Stimulated activated CD8-positive, alpha-beta memory T cell treated with anti-CD3 and anti-CD28 coated beads, Interleukin-12 subunit alpha, Interleukin-12 subunit beta, amount 100 ng/mL, for 24 hours (primary cell): Measurements from ENCODE around the gene SLCO2A1.

Experiments used
- DNase-seq: peaks from one replicate; pipeline ENCODE4 v3.0.0-alpha.2; 2020; ENCODE audit errors: extremely low read depth

The SLCO2A1 gene

DNA sequence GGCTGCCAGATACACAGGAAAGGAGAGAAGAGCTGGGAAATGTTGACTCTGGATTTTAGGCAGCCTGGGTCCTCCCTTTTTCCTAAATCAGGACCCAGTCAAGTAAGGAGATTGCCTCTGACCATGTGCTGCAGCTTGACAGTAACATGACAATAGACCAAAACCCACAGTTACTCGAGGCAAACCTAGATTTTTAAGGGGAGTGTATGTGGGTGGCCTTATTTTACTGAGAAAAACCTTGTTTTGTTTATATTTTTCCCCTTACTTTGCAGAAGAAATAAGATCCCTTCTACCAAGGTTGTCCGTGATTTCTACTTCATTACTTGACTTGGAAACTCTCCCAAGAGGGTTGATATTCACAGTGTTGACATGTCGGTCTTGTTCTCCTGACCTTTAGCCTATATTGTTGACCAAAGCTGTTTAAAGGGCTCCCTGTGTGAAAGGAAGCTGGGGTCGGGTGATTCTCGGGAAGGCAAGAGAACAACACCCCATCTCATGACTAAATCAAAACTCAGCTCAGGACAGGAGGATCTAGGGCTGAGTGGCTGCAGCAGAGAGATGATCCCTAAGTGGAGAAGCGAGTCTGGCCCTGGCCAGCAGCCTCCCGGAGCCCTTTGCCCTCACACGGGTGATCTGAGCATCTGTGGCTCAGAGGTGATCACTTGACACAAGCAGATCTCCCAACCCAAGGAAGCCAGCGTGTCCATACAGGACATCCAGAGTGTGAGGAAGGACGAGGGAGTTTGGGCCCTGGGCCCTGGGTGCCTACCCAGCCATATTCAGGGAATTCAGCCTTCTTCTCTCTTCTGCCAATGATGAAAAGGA, 31.0 kb upstream of the SLCO2A1 start:
- DNase-seq: no peak

DNA sequence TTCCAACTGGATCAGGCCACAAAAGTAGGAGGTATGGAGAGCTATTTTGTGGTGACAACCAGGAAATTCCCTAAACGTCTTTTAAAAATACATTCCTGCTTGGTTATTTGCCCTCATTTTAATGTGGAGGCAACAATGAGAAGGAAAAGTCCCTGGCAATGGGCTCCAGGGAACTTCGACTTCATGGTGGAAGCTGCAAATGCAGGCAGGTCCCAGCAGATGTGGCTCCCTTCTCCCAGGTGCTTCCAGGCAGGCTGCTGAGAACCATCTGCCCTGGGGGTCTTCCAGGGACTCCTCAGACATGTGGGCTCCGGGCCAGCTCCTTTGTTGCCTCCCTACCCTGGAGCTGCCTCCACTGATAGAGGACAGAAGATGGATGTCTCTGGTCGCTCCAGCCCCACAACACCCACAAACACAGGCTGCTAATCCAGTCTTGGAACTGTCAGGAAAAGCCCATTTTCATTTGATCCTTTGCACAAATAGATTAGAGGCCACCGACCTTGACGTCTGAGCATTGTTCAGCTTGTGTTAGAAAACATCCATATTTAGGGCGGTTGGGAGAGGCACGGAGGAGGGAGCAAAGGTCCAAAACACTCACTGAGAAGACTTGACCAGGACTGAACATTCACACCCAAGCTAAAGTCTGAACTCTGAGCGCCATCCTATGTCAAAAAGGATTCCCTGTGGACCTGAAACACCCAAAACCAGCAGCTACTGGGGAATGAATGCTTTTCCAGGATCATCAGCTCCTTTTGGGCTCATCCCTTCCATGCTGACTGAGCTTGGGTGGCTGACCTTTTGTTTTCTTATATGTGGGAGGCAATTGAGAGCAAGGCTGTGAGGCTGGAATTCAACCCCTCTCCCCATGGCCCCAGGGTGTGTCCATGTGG, 30.2 kb upstream of the SLCO2A1 start:
- DNase-seq: no peak

DNA sequence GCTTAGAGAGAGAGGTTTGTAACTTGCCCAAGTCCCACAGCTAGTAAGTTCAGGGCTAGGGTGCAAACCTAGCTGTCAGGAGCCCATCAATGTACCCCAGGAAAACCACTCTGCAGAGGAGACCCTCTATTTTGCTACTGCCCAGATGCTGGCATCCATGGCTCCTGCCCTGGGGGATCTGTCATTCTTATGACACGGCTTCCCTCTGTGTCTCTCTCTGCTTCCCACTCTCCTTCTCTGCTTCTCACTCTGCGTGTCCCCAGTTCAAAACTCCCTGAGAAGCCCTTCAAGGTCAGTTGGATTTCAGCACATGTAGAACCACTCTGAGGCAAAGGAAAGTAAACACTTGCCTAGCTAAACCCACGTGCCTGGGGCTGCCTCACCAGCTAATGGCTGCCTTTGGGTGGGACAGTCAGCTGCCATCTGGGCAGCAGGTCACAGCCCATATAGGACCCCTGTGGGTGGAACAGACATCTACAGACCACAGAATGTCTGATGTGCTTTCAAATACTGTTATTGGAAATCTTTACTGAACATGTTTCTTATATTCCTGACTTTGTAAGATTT, 29.4 kb upstream of the SLCO2A1 start:
- DNase-seq: no peak

DNA sequence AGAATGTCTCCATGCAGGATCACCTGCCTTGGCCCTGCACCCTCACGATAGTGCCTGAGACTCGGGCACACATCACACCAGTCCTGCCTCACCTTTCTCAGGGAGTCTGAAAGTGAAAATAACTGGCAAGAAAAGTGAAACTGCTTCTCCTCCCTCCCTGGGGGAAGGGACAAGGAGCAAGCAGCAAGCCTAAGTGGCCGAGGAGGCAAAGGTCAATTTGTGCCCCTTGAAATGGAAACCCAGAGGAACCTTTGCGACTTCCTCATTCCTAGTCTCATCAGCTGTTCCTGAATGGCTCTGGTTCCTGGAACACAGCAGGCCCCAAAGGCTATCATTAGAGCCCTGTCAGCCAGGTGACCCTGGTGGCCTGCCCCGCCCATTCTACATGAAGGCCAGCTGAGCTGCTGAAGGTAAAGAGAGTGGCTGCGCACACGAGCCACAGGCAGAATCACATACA, 28.0 kb upstream of the SLCO2A1 start:
- DNase-seq: no peak

DNA sequence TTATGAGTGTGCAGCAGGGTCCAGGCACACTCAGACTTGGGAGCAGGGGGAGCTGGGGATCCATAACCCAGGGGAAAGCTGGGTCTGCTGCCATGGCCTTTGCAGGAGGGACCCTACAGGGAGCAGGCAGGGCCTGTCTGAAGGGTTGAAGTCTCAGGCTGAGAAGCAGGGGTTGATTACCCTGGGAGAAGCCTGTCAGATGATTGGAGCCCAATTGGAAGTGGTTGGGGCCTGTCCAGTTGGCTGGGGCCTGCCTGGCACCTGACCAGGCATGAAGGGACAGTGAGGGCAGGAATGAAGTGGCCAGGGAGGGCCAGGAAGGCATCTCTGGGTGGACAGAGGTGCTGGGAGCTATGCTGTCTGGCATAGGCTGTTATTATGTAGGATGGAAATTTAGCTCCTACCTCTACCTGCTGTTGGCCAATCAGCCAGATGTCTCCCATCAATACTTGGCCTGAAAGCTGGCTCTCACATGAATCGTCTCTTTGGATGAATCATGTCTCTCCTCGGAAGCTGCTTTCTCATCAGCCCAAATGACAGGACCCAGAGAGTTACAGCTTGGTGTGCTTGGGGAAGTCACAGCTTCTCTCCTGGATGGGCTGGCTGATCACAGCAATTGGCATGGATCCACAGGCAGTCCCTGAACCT, 27.4 kb upstream of the SLCO2A1 start:
- no peak for DNase-seq

DNA sequence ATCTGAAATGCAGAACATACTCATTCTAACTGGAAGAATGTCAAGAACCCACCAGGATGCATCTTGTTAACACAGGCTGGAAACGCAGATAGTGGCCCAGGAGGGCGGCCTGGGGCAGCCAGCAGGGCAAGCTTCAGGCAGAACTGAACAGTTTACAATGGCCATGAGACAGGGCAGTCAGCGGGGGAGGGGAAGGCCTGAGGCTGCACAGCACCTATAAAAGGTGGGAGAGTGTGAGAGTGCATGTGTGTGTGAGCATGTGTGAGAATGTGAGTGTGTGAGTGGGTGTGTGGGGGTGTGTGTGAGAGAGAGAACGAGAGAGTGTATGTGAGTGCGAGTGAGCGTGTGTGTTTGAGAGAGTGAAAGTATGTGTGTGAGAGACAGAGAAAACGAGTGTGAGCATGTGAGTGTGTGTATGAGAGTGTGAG, 26.8 kb upstream of the SLCO2A1 start:
- DNase-seq: no peak

DNA sequence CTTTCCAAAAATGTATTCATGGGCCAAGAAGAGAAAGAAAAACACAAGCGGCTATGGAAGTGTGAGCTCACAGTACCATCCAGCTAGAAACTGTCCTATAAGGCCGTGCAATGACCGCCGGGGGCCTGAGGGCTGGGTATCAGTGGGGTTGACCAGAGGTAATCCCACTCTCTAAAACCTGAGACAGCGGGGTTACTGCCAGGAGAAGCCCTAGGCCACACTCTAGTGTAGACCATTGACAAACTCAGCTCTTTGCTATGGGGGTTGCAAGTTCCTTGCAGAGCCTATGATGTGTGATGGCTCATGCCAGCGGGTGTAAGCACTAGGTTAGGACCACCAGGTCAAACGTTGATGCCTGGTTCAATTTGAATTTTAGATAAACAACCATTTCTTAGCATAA, 25.9 kb upstream of the SLCO2A1 start:
- no peak for DNase-seq

DNA sequence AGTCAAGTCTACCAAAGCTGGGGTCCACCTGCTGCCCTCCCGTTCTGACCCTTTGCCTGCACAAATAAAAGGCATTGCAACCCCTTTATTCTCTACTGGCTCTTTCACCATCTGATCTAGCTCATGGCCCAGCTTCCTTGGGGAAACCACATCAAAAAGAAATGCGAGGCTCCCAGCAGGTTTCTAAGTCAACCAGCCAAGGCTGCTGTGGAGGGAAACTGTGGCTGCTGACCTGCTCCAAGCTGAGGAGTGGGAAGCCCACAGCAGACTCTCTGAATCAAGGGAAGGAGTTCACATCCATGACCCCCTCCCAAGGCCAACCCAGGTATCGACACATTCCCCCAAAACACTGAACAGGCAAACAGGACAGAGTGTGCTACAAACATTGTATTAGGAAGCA, 25.2 kb upstream of the SLCO2A1 start:
- DNase-seq: no peak

DNA sequence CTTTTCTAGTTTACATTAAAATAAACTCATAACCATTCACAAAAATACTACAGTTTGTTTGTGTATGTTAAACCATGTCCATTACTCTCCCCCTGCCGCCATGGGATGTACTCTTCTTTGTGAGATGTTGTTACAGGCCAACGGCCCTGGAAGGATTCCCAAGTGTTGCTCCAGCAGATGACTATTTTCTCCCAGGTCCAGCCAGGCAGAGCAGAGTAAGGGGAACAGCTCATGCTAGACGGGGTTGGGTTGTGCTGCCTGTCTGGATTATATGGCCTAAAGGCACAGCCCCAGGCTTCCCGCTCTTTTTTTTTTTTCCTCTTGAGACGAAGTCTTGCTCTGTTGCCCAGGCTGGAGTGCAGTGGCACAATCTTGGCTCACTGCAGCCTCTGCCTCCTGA, 24.5 kb upstream of the SLCO2A1 start:
- DNase-seq: no peak

DNA sequence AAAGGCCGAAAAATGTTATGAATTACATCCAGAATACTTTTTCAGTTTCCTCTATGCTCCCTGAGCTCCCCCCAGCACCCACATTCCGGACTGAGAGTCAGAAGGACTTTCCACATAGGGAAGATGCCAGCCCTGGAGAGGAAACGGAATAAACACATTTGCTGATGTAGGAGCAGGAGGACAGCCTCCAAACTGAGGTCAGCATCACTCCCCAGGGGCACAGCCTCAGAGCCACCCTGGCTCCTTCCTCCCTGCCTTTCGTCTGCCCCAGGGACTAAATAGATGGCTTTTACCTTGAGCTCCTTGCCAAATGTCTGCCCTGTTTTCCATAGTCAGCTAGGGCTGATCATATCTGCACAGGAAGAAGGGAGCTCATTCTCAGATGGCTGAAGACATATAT, 22.6 kb upstream of the SLCO2A1 start:
- DNase-seq: no peak

DNA sequence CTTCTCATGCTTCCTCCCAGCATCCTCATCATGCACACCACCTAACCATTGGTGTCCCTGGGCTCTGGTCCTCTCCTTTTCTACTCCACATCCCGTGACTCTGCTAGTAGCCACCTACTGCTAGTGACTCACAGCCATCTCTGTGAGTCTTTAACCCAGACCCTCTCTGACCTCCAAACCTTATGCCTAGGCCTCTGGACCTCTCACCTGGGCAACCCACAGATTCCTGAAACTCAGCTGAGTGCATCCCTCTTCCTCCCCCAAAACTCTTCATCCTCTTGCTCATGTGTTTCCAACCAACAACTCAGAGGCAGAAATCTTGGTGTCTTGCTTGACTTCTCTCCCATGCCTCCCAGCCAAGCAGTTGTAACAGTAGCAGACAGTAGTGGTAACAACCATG, 20.0 kb upstream of the SLCO2A1 start:
- no peak for DNase-seq

DNA sequence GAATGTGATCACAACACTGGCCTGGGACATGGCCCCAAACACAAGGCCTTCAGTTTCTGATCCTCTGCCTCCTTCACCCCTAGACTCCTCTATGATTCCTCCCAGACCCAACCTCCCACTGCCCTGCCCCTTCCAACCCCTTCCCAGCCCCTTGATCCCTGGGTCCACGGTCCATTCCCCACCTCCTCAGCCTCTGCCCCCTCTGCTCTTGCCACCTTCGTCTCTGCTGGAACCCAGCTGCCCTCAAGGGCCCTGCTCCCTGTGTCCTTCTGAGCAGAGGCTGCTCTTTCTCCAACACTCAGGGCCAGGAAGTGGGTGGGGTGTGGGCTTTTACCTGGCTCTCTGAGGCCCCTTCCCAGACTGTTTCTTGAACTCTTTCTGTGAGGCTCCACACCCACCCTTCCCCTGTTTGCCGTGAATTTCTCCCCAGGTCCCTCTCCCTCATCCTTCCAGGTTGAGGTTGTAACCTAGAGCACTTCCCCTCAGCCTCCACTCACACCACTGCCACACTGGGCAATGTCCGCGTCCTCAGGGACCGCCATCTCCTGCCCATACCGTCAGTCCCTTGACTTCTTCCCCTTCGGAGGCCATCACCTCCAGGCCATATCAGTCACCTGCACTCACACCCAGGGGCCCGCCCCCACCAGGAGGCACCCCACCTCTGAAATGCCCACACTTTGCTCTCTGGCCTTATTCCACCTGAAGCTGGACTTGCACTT, 18.7 kb upstream of the SLCO2A1 start:
- DNase-seq: no peak

DNA sequence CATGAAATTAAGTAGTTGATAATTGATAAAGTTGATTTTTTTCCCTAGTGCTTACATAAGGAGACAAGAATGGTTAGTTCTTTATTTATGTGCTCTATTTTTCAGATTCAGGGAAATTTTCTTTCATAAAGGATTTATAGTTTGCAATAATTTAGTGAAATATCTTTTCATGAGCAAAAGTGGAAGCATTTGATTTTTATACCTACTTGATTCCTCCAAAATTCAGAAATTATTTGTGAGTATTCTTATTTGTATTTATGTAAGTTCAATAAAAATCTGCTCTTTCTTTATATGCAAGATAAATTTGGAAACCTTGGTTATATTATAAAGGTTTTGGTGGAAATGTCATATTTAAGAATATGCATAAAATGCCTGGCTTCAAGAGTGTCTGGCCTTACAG, 14.7 kb upstream of the SLCO2A1 start:
- no peak for DNase-seq

DNA sequence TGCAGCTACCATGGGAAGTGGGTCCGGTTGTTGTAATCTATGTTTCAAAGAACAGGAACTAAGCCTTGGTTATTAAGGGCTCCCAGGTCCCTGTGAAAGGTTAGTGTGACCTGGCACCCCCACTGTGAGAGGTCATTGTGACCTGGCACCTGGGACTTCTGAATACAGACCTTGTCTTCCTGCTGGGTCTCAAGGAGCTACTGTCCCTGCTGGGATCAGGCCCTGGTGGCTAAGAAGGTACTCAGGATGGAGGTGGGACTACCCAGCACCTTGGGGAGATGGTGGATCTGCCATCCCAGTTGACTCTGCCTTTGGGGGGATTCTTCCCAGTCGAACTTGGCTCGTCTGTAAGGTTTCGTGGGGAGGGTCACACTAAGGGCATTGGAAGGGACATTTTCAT, 10.3 kb upstream of the SLCO2A1 start:
- DNase-seq: no peak

DNA sequence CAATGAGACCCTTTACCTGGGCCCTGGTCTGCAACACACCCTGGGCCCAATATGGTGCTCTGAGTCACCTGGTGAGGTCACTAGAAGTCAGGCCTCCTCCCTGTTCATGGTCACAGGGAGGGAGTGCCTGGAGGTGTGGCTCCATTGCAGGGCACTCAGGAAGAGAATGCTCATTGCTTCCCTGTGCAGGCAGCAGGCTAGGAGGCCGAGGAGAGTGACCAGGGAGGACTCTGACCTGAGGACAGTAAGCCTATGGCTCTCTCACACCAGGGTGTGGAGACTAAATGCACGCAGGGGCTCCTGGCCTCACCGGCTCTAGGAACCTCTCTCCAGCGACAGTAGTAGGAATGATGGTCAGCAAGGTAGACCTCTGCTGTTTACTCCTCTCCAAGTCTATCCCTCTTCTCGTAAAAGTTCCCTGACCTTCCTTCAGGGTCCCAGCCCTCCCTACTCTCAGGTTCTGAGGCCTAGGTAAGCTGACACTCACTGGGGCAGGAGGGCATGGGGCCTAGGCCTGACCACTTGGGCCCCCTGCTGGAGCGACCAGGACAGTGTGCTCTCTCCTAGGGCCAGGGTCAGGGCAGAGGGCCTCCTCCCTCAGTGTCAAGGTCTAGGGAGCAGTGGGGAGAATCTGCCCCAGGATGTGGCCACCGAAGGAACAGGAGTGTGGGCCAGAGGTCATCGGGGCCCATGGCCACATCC, 9.6 kb upstream of the SLCO2A1 start:
- DNase-seq: no peak

DNA sequence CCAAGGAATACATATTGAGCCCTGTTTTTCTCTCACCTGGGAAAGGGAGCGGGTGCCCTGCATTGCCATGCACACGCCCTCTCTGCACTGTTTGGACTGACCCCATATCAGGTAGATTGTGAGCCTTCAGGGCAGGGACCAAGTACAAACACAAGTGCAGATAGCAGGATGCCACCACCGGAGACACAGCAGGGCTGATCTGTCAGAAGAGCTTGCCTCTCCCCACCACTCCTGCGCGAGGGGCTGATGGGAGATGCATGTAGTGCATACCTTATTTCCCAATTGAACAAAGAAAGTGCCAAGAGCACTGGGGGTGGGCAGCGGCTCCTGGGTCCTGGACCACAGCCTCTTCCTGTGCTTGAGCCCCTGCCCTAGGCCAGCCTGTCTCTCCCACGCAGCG, 9.0 kb upstream of the SLCO2A1 start:
- DNase-seq: no peak

DNA sequence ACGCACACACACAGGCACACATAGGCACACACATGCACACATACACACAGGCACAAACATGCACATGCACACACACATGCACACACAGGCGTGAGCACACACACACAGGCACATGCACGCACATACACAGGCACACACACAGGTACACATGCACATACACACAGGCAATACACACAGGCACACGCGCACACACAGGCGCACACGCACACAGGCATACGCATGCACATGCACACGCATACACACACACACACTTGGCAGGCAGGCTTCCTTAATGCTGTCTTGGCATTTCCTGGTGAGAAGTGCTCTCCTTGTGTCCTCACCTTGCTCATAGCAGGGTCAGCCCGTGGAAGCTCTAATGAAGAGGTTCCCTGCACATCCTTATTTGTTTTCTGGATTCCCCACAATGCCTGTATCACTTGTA, 8.4 kb upstream of the SLCO2A1 start:
- no peak for DNase-seq

DNA sequence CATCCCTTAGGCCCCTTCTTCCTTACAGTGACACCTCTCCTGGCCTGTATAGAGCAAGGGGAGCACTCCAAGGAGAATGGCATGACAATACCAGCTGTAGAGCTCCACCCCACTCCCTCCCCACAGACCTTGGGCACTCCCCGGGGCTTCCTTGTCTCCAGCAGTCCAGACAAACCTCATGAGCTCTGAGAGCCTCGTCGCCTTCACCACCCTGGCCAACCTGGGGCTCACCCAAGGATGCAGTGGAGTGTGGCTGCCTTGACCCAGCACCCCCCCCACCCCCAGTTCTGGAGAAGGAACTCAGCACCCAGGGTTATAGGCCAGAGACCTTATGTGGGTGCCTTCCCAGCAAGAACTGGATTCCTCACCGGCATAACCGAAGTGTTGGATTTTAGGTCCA, 7.4 kb upstream of the SLCO2A1 start:
- DNase-seq: no peak

DNA sequence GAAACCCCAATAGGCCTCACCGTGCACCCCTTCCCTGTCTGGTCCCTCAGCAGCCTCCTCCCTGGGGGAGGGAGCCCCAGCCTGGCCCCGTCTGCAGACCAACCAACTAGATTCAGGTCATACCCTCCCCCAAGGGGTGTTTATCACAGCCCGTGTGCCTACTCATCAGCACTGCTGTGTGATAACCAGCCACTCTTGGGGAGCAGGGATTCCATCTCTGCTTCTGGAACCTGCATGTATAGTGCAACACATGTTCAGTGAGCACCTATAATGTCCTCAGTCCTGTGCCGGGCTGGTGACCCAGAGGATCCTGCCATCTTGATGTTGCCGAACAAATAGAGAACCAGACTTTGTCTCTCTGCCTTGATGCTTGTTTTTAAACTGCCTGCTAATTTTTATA, 6.6 kb upstream of the SLCO2A1 start:
- no peak for DNase-seq

DNA sequence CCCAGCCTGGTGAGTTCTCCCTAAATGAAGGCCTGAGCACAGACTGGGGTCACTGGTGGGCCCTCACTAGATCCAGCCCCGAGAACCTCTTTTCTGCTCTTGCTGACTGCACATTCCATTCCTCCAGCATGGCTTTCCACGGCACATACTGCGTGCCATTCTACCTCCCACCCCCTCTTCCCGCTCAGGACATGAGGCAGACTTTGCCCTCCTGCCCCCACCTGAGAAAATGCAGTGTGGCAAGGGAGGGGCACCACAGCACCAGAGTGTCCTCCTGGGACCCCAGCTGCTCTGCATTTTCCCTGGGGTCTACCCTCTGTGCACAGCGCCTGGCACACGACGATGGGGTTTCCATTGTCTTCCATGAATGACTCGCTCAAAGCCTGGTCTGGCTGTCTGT, 6.1 kb upstream of the SLCO2A1 start:
- no peak for DNase-seq
